Stimulated activated CD4-positive, alpha-beta T cell treated with anti-CD3 and anti-CD28 coated beads, Interleukin-4, amount 100 ng/mL, for 4 hours (primary cell): ENCODE results near the gene CAMK2G.
A peak's percentile ranks its signal among the peaks of the same experiment; 100 is the strongest.
"Not testable (repeated sequence)": the region's sequence is repeated elsewhere in the genome, so short reads cannot be mapped to it uniquely, and the experiment has no call there.

Experiments used
- DNase-seq, 2 experiments: peaks; one replicate each; pipeline ENCODE4 v3.0.0-alpha.2; 2020

The CAMK2G gene

GRCh38 chr10:73902351-73902750 lies 28.0 kb upstream of the CAMK2G start:
- DNase-seq, result no peak

GRCh38 chr10:73901261-73901660 lies 26.9 kb upstream of the CAMK2G start:
- DNase-seq, result no peak

GRCh38 chr10:73900064-73900463 lies 25.7 kb upstream of the CAMK2G start:
- DNase-seq, result no peak

DNA sequence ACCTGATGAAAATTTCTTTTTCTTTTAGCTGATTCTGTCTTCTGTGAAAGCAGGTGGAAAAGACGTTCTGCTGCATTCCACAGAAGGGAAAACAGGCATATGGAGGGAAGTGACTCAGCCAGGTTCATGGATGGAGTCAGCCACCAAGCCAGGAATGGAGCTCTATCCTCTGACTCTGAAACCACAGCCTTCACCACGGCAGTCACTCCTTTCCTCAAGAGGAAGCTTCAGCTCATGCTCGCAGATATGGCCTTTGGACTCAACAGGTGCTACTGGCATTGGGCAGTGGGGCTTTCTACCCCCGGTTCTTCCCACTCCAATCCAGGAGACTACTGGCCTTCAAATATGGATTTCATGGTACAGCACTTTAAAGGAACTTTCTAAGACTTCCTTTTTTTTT lies 25.1 kb upstream of the CAMK2G start:
- DNase-seq, result no peak

- DNase-seq, result no peak
These were observed 24.5 kb upstream of the CAMK2G start for GRCh38 chr10:73898730-73899410.

DNA sequence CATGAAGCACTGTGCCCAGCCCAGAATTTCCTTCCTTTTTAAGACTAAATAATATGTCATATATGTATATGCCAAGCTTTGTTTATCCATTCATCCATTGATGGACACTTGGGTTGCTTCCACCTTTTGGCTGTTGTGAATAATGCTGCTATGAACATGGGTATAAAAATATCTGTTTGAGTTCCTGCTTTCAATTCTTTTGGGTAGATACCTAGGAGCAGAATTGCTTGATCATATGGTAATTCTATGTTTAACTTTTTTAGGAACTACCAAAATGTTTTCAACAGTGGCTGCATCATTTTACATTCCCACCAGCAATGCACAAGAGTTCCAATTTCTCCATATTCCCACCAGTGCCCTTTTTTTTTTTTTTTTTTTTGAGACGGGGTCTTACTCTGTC lies 23.3 kb upstream of the CAMK2G start:
- no peak for DNase-seq

DNA sequence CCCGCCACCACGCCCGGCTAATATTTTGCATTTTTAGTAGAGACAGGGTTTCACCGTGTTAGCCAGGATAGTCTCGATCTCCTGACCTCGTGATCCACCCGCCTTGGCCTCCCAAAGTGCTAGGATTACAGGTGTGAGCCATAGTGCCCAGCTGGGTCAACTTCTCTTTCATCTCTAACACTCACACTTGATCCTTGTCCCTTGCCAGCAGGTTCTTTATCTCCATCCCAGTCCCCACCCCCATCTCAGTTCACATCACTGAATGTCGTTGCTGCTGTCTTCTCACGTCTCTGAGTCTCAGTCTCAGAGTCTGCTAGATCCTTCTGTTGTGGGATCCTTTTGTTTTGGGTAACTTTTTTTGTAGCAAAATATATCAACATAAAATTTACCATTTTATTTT lies 21.0 kb upstream of the CAMK2G start:
- DNase-seq, result not testable (repeated sequence)

GRCh38 chr10:73894245-73894971 lies 20.1 kb upstream of the CAMK2G start:
- no peak for DNase-seq

- DNase-seq, result no peak
These were observed 19.1 kb upstream of the CAMK2G start for GRCh38 chr10:73893426-73893825.

DNA sequence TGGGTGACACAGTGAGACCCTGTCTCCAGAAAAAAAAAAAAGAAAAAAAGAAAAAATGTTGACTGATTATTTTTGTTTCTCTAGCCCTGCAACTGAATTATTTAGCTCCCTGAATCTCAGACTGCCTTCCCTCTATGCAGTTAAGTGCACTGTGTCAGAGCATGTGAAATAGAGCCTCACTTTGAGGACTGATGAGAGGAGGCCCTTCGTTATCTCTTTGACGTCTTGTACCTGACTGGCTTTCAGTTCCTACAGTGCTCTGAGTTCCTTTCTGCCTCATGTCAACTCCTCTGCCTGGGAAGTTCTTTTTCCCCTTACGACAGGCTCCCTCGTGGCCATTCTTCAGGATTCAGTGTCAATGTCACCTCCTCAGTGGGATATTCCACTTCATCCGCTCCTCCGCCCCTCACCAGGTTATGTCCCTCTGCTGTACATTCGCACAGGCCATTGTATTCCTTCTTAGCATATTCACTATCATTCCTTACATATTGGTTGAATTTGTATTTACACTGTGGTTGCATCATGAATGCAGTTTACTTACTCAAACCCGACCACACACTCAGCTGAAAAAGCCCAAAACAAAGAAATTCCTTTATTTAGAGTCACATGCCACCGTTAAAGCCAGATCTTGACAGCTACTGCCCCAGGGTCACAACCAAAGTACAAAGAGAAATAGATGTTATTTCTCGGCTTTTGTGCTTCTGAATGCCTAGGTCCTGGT lies 18.1 kb upstream of the CAMK2G start:
- no peak for DNase-seq

GRCh38 chr10:73891540-73891939 lies 17.2 kb upstream of the CAMK2G start:
- no peak for DNase-seq

DNA sequence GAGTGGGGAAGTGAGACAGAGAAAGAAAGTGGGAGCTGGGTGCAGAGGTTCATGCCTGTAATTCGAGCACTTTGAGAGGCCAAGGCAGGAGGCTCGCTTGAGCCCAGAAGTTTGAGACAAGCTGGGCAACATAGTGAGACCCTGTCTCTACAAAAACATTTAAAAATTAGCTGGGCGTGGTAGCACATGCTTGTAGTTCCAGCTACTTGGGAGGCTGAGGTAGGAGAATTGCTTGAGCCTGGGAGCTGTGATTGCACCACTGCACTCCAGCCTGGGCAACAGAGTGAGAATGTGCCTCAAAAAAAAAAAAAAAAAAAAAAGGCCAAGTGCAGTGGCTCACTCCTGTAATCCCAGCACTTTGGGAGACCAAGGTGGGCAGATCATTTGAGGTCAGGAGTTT lies 16.5 kb upstream of the CAMK2G start:
- DNase-seq, result not testable (repeated sequence)

GRCh38 chr10:73890261-73890660 lies 15.9 kb upstream of the CAMK2G start:
- no peak for DNase-seq

DNA sequence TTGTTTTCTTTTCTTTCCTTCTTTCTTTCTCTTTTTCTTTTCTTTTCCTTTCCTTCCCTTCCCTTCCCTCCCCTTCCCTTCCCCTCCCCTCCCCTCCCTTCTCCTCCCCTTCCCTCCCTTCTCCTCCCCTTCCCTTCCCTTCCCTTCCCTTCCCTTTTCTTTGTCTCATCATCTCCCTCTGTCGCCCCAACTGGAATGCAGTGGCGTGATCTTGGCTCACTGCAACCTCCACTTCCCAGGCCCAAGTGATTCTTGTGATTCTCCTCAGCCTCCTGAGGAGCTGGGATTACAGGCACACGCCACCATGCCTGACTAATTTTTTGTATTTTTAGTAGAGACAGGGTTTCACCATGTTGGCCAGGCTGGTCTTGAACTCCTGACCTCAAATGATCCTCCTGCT lies 15.1 kb upstream of the CAMK2G start:
- not testable (repeated sequence) for DNase-seq

DNA sequence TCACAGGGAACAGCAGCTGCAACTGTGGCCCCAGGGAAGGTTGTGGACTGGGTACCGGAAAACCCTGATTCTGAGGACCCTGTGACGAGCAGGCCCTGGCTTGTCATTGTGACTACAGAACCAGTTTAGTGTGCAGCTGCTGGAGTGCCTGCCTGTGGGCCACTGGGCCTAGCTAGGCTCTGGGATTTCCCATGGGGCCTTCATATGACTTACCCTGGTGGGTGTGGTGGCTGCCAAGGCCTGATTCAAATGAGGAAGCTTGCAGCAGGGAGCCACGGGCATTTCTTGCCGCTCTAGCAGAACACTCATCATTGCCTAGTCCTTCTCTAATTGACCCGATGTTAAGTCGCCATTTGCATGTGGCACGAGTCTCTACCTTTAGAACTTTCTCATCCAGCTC lies 14.7 kb upstream of the CAMK2G start:
- peak in 1 of 2 experiments; percentile 35 for DNase-seq

DNA sequence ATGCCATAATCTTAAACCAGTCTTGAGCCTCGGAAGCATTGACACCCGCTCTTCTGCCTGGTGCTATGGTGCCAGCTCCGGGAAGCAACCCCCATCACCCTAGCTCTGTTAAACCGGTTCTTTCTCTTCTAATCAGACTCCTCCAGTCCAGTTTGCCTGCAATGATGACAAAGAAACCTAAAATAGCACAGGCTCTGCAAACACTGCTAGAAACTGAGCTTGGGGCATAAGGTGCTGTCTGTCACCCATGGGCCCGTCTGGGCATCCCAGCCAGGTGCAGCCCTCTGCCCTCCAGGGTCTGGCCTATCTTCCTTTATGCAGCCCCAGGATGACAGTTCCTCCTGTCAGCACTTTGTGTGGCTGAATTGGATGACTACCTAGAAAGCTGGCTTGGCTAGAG lies 14.2 kb upstream of the CAMK2G start:
- DNase-seq, result no peak

DNA sequence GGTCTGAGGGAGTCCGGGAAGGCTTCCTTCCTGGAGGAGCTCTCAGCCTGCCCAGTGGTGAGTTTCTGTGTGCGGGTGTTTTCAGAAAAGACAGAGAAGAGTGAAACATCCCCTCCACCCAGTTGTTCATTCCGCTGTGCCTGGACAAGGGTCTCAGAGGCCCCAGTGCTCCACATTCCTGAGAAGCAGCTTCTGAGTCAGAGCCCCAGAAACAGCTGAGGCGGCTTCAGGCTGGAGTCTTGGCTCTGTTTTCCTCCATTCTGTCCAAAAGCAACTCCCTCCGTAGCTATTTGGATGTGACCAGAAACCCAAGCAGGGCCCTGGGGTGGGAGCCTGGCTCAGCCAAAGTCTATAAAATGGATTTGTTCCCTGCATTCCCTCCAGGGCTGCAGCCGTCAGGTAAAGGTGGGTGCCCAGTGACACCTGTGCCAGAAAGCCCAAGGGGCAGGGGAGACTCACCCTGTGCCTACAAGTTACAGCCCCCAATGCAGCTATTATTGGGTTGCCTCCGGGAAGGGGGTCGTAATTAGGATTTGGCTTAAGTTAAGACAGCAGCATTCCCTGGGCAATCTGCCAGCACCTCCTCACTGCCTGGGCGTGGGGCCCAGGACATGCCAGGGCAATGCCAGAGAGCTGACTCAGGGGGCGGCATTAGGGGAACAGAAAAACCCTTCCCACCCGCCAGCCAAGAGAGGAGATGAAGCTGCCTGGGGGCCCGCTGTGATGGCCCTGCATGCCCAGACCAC lies 13.1 kb upstream of the CAMK2G start:
- no peak for DNase-seq

DNA sequence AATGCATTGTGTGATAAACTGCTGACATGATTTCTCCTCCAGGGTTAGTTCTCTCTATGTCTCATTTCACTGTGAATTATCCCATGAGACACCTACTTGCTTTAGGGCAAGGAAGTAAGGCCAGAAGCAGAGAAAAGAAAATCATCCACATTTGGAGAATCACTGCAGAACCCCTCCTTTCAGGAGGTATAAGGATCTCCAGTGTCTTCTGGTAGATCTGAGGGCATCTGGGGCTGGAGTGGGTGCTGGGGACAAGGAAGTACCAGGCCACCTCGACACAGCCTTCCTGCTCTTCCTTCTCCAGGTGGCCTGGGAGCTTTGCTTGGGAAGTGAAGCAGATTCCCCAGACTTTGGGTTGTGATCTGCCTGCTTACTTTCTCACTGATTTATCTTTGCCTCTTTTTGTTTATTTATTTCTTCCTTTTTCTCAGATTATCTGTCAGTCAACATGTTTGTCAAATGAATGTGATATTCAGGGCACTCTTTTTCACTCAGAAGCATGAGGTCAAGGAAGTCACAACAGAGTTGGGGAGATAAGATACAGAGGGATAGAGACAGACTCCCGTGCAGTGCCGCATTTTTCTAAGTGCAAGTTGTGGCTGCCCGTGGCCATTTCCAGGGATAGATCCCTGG lies 12.4 kb upstream of the CAMK2G start:
- no peak for DNase-seq

GRCh38 chr10:73886085-73886529 lies 11.8 kb upstream of the CAMK2G start:
- peak; percentile 53 to 59 for DNase-seq

DNA sequence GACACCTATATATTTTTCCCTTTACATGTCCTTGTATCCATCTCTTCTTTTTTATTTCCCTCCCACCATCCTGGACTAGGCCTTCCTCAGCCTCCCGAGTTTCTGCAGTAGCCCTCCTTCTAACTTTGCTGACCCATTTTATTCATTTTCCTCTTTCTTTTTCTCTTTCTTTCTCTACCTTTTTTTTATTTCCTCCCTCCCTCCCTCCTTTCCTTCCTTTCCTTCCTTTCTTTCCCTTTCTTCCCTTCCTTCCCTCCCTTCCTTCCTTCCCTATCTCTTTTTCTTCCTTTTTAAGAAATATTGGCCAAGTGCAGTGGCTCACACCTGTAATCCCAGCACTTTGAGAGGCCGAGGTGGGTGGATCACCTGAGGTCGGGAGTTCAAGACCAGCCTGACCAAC lies 9.7 kb upstream of the CAMK2G start:
- no peak for DNase-seq

GRCh38 chr10:73881221-73881919 lies 7.0 kb upstream of the CAMK2G start:
- no peak for DNase-seq
